Neural progenitor cell (in vitro differentiated cells): ENCODE results near the gene FAM167B. TPM values are rescaled to one million over a fixed set of nuclear protein-coding genes. Genes with fewer than 3 reads are reported as not detected.

ENCODE experiments used
- DNase-seq: peaks from one replicate; pipeline ENCODE4 v3.0.0-alpha.2; 2016; ENCODE audit warnings: low spot score
- H2AFZ ChIP-seq: fragments of 200-600 bp; sonication (generic); replicated peaks from 2 replicates; pipeline ENCODE4 v1.6.1; 2016; ENCODE audit warnings: antibody characterized with exemption
- H3F3A ChIP-seq: fragments of 200-600 bp; sonication (generic); 2 replicates; pipeline ENCODE4 v1.6.1; 2016; ENCODE audit warnings: antibody characterized with exemption, low read depth
- H3K27ac ChIP-seq: fragments of 200-600 bp; sonication (generic); 2 replicates; pipeline ENCODE4 v1.5.1; 2016; ENCODE audit warnings: mild to moderate bottlenecking
- H3K27me3 ChIP-seq: fragments of 200-600 bp; sonication (generic); 2 replicates; pipeline ENCODE4 v1.6.1; 2016; ENCODE audit warnings: mild to moderate bottlenecking, moderate library complexity
- H3K36me3 ChIP-seq: fragments of 200-600 bp; sonication (generic); 2 replicates; pipeline ENCODE4 v1.5.1; 2016
- H3K4me1 ChIP-seq: fragments of 200-600 bp; sonication (generic); 2 replicates; pipeline ENCODE4 v1.6.1; 2016; ENCODE audit warnings: mixed run types
- H3K4me2 ChIP-seq: fragments of 200-600 bp; sonication (generic); 2 replicates; pipeline ENCODE4 v1.6.1; 2016
- H3K4me3 ChIP-seq: fragments of 200-600 bp; sonication (generic); 2 replicates; pipeline ENCODE4 v1.5.1; 2016
- H3K79me2 ChIP-seq: fragments of 200-600 bp; sonication (generic); 2 replicates; pipeline ENCODE4 v1.6.1; 2016; ENCODE audit warnings: low read depth
- H3K9ac ChIP-seq: fragments of 200-600 bp; sonication (generic); 2 replicates; pipeline ENCODE4 v1.6.1; 2016
- H3K9me3 ChIP-seq: fragments of 200-600 bp; sonication (generic); 2 replicates; pipeline ENCODE4 v1.5.1; 2016; ENCODE audit warnings: low read depth
- H4K20me1 ChIP-seq: fragments of 200-600 bp; sonication (generic); 2 replicates; pipeline ENCODE4 v1.6.1; 2016; ENCODE audit warnings: low read depth
- H3K27ac Mint-ChIP-seq: 3 replicates; pipeline ENCODE4 v1.8.0; 2021; ENCODE audit warnings: mixed read lengths
- H3K27me3 Mint-ChIP-seq: 2 replicates; pipeline ENCODE4 v1.8.0; 2022; ENCODE audit warnings: low read depth, mild to moderate bottlenecking, inconsistent platforms, moderate library complexity, mixed read lengths; ENCODE audit not compliant: insufficient read depth
- H3K36me3 Mint-ChIP-seq: 3 replicates; pipeline ENCODE4 v1.8.0; 2021; ENCODE audit warnings: mixed read lengths
- H3K4me1 Mint-ChIP-seq: 3 replicates; pipeline ENCODE4 v1.8.0; 2021; ENCODE audit warnings: mixed read lengths
- H3K4me3 Mint-ChIP-seq: 3 replicates; pipeline ENCODE4 v1.8.0; 2021; ENCODE audit warnings: mild to moderate bottlenecking, moderate library complexity, mixed read lengths
- H3K9me3 Mint-ChIP-seq: 3 replicates; pipeline ENCODE4 v1.8.0; 2020; ENCODE audit warnings: mixed read lengths
- CTCF ChIP-seq: fragments of 200-600 bp; sonication (generic); IDR thresholded peaks from 2 replicates; pipeline ENCODE4 v1.5.1; 2017; ENCODE audit warnings: antibody characterized with exemption, mild to moderate bottlenecking
- EZH2 ChIP-seq: fragments of 200-600 bp; sonication (generic); IDR thresholded peaks from 2 replicates; pipeline ENCODE4 v1.6.1; 2017; ENCODE audit warnings: antibody characterized with exemption, mild to moderate bottlenecking, moderate library complexity
- EZH2phosphoT487 ChIP-seq: fragments of 200-600 bp; sonication (generic); IDR thresholded peaks from 2 replicates; pipeline ENCODE4 v1.6.1; 2017; ENCODE audit warnings: antibody characterized with exemption
- total RNA-seq: library from RNA; depleted of rRNA; stranded (reverse); fragments of >200 nt; gene quantifications from 2 replicates; pipeline ENCODE4 v1.2.3, GENCODE V29; 2015; ENCODE audit warnings: low replicate concordance

The FAM167B gene
- total RNA-seq, 1 donor from 2014 or later: 0.17 TPM

DNA sequence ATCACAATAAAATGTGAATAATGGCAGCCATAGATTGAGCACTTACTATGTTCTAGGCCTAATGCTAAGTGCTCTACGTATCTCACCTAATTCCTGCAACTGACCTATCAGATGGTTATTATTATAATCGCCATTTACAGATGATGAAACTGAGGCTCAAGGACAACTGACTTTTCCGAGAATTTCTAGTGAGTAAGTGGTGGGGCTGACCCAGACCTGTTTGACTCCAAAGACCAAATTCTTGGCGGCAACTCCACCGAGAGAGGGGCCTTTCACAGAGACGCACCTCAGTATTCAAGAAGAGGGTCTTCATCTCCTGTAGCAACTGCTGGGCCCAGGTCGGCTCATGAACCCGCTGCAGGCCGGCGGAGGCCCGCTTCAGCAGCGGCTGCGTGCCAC lies 25.4 kb upstream of the FAM167B start:
- peak overlapping the region; percentile 51 for H3K9ac ChIP-seq
- H3K27ac ChIP-seq: no peak overlapping the region
- peaks cover 34% of the 10 kb centered on the region for H3K79me2 ChIP-seq
- H3K4me1 ChIP-seq: peaks cover 14% of the 10 kb centered on the region
- H3K4me1 Mint-ChIP-seq: peaks cover 28% of the 10 kb centered on the region
- no peaks in the 10 kb centered on the region for H3K9me3 ChIP-seq
- peaks cover 8% of the 10 kb centered on the region for H3K27me3 Mint-ChIP-seq
- no peak overlapping the region for H3K27ac Mint-ChIP-seq
- no peaks in the 10 kb centered on the region for H3K27me3 ChIP-seq
- no peak for DNase-seq
- TF ChIP-seq CTCF (no peak), EZH2 (no peak), EZH2phosphoT487 (no peak)
- H3K9me3 Mint-ChIP-seq: no peaks in the 10 kb centered on the region
- peak overlapping the region; percentile 97 for H3K4me3 Mint-ChIP-seq
- peaks cover 3% of the 10 kb centered on the region for H3F3A ChIP-seq
- H3K4me3 ChIP-seq: peak overlapping the region; percentile 82
- H3K4me2 ChIP-seq: peak overlapping the region; percentile 89
- no peaks in the 10 kb centered on the region for H4K20me1 ChIP-seq
- H2AFZ ChIP-seq: peak overlapping the region; percentile 93
- peaks cover 15% of the 10 kb centered on the region for H3K36me3 Mint-ChIP-seq
- H3K36me3 ChIP-seq: no peaks in the 10 kb centered on the region

DNA sequence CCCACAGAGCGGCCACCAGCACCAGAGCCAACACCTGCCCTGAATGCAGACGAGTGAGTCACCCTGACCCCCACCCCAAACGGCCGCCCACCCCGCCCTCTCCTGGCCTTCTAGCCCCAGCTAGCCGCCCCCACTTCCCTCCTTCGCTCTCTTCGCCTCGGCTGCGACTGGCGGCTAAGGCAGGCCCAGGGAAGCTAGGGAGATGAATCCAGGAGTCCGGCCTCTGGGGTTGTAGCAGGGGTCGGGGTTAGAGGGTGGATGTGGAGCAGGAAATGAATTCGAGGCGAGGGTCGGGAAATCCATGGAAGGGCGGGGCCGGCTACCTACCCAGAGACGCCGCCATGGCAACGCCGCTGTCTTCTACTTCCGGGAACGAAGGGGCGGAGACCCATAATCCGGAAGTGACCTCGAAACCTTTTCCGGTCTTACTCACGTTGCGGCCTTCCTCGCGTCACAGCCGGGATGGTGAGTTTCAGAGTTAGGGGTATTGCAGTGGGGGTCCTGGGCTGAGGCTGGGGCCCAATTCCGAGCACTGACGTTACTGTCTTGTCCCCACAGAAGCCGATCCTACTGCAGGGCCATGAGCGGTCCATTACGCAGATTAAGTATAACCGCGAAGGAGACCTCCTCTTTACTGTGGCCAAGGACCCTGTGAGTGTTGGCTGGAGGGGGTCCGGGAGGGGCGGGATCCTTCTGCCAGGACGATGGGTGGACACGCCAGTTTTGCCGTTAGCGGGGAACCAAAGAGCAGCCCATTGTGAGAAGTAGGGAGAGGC lies 24.9 kb upstream of the FAM167B start, which contains the start of the genes EIF3I and TMEM234:
Gene EIF3I, plus strand, starts transcription at position 428 of the 776 bp plus-strand sequence. Its CDS starts 35 bp downstream, at position 463.
Gene TMEM234, minus strand, starts transcription at position 374 of the 776 bp plus-strand sequence. Its CDS starts 31 bp downstream, at position 343.
- TF ChIP-seq EZH2phosphoT487 (no peak), EZH2 (peak; percentile 24), CTCF (no peak)
- Histone ChIP-seq H3K36me3 (no peaks in the 10 kb centered on the region), H3F3A (peaks cover 3% of the 10 kb centered on the region), H3K9me3 (no peaks in the 10 kb centered on the region), H4K20me1 (no peaks in the 10 kb centered on the region), H3K9ac (peak within 1 kb of the TSS; percentile 87), H3K4me1 (peaks cover 14% of the 10 kb centered on the region), H3K27ac (peak within 1 kb of the TSS; percentile 1), H3K4me2 (peak within 1 kb of the TSS; percentile 89), H3K27me3 (no peaks in the 10 kb centered on the region), H3K4me3 (peak within 1 kb of the TSS; percentile 82), H3K79me2 (peaks cover 34% of the 10 kb centered on the region), H2AFZ (peak within 1 kb of the TSS; percentile 93)
- H3K27me3 Mint-ChIP-seq: peaks cover 8% of the 10 kb centered on the region
- peak within 1 kb of the TSS; percentile 90 for H3K27ac Mint-ChIP-seq
- DNase-seq: peak; percentile 97
- H3K36me3 Mint-ChIP-seq: peaks cover 15% of the 10 kb centered on the region
- peak within 1 kb of the TSS; percentile 97 for H3K4me3 Mint-ChIP-seq
- H3K4me1 Mint-ChIP-seq: peaks cover 28% of the 10 kb centered on the region
- H3K9me3 Mint-ChIP-seq: no peaks in the 10 kb centered on the region

GRCh38 chr1:32223683-32224082 lies 23.3 kb upstream of the FAM167B start:
- no peak overlapping the region for H2AFZ ChIP-seq
- peaks cover 9% of the 10 kb centered on the region for H3F3A ChIP-seq
- peaks cover 3% of the 10 kb centered on the region for H3K27me3 Mint-ChIP-seq
- H3K9ac ChIP-seq: no peak overlapping the region
- peaks cover 27% of the 10 kb centered on the region for H3K36me3 Mint-ChIP-seq
- H3K4me3 ChIP-seq: no peak overlapping the region
- no peaks in the 10 kb centered on the region for H3K27me3 ChIP-seq
- H3K4me1 Mint-ChIP-seq: peaks cover 28% of the 10 kb centered on the region
- H4K20me1 ChIP-seq: no peaks in the 10 kb centered on the region
- no peaks in the 10 kb centered on the region for H3K9me3 ChIP-seq
- no peak overlapping the region for H3K27ac Mint-ChIP-seq
- H3K36me3 ChIP-seq: no peaks in the 10 kb centered on the region
- H3K4me3 Mint-ChIP-seq: peak overlapping the region; percentile 97
- peaks cover 34% of the 10 kb centered on the region for H3K79me2 ChIP-seq
- TF ChIP-seq EZH2phosphoT487: no peak
- no peak for TF ChIP-seq EZH2
- TF ChIP-seq CTCF: no peak
- DNase-seq: no peak
- no peak overlapping the region for H3K27ac ChIP-seq
- no peaks in the 10 kb centered on the region for H3K9me3 Mint-ChIP-seq
- peaks cover 14% of the 10 kb centered on the region for H3K4me1 ChIP-seq
- peak overlapping the region; percentile 89 for H3K4me2 ChIP-seq
